Measurements from ENCODE around the gene BLNK.

GRCh38 chr10:96229568-96230030 lies 41.8 kb downstream of the BLNK start:
- TF ChIP-seq CTCF (IDR thresholded peaks at IDR 0.05; ENCODE audit: borderline replicate concordance, extremely low read depth, low read length, poor library complexity, severe bottlenecking) (peak; percentile 100), EZH2 (IDR thresholded peaks at IDR 0.05; ENCODE audit: borderline replicate concordance, low read depth, low read length, severe bottlenecking) (no peak)

All from DND-41 (cell line).